Esophagus squamous epithelium (tissue), 5 donors: Measurements from ENCODE around the gene CCL23. TPM values are rescaled to one million over a fixed set of nuclear protein-coding genes. Genes with fewer than 3 reads are reported as not detected.

Source experiments
- DNase-seq: peaks from one replicate; lab custom pipeline; 2025; lab: John Stamatoyannopoulos, UW
- H3K27ac ChIP-seq, 4 donors: fragments of 200-600 bp; sonication (generic); one replicate each; pipeline ENCODE4 v1.5.1; 2016 to 2019; ENCODE audit warnings: mild to moderate bottlenecking in 1 of 4
- H3K27me3 ChIP-seq, 4 donors: fragments of 200-600 bp; sonication (generic); 1 replicate in 3 of 4; 2 replicates in 1 of 4; pipeline versions ENCODE4 v1.5.1 to v1.6.0; 2017 to 2021; ENCODE audit warnings: antibody characterized with exemption in 1 of 4
- H3K36me3 ChIP-seq, 3 donors: fragments of 200-600 bp; sonication (generic); one replicate each; pipeline ENCODE4 v1.5.1; 2016 to 2019
- H3K4me1 ChIP-seq, 3 donors: fragments of 200-600 bp; sonication (generic); one replicate each; pipeline ENCODE4 v1.5.1; 2017 to 2019
- H3K4me3 ChIP-seq, 4 donors: fragments of 200-600 bp; sonication (generic); 1 replicate in 3 of 4; 2 replicates in 1 of 4; pipeline ENCODE4 v1.5.1; 2016 to 2019; ENCODE audit warnings: mild to moderate bottlenecking in 2 of 4, moderate library complexity in 1 of 4
- H3K9me3 ChIP-seq, 3 donors: fragments of 200-600 bp; sonication (generic); one replicate each; pipeline ENCODE4 v1.5.1; 2016 to 2019
- POLR2A ChIP-seq, 4 donors: fragments of 450-650 bp; IDR thresholded peaks; one replicate each; pipeline ENCODE4 v1.6.1; 2017; ENCODE audit warnings: antibody characterized with exemption in 4 of 4, mild to moderate bottlenecking in 4 of 4, moderate library complexity in 3 of 4
- WGBS, 2 donors: methylation state at CpG; one replicate each; pipeline ENCODE4 v1.1.5; 2018; 5-methylcytosine and 5-hydroxymethylcytosine counted together
- intact Hi-C: fragments of 100-400 bp; cut with DNase I; formaldehyde crosslinking; loops from one replicate; pipeline ENCODE4 v1.15.0; 2022
- total RNA-seq, 4 donors: library from RNA; depleted of rRNA; stranded (reverse); fragments of >200 nt; gene quantifications; one replicate each; pipeline ENCODE4 v1.1.0, GENCODE V29; 2016
- TF ChIP-seq, protein P1 (sequence below), 6 experiments: fragments of 450-650 bp in 4 of 6; fragments of 200-600 bp in 2 of 6; sonication (generic) in 2 of 6; IDR thresholded peaks; one replicate each; pipeline ENCODE4 v1.5.1; 2016 to 2019; ENCODE audit warnings: antibody characterized with exemption in 6 of 6, mild to moderate bottlenecking in 4 of 6, moderate library complexity in 4 of 6
- donor health status: DM: yes; HTN: yes; CAD: no.

CCL23 gene
- total RNA-seq, 4 donors from 2014 or later = 2.0 to 13.4 (median 3.4) TPM

DNA sequence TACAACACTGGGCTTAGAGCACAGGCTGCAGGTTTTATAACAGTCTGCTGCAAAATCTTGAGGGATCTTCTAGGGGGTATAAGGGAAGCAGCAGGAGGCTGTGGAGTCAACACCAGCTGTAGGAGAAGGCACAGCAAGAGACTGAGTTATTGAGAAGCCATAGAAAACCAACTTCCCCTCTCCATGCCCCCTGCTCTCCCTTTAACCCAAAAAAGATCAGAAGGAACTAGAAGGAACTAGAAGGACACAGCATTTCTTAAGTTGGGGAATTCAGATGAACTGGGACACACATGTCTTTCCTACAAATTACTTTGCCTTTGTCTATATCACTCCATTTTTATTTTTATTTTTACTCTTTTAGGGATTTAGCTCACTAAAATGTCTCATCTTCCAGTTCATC is 40.1 kb upstream of the CCL23 start:
- H3K27ac ChIP-seq = no peak overlapping the region
- intact Hi-C loops = no loop called here
- no peaks in the 10 kb centered on the region for H3K4me1 ChIP-seq
- no peak overlapping the region for H3K4me3 ChIP-seq
- no peak for DNase-seq
- TF ChIP-seq, protein P1, sequence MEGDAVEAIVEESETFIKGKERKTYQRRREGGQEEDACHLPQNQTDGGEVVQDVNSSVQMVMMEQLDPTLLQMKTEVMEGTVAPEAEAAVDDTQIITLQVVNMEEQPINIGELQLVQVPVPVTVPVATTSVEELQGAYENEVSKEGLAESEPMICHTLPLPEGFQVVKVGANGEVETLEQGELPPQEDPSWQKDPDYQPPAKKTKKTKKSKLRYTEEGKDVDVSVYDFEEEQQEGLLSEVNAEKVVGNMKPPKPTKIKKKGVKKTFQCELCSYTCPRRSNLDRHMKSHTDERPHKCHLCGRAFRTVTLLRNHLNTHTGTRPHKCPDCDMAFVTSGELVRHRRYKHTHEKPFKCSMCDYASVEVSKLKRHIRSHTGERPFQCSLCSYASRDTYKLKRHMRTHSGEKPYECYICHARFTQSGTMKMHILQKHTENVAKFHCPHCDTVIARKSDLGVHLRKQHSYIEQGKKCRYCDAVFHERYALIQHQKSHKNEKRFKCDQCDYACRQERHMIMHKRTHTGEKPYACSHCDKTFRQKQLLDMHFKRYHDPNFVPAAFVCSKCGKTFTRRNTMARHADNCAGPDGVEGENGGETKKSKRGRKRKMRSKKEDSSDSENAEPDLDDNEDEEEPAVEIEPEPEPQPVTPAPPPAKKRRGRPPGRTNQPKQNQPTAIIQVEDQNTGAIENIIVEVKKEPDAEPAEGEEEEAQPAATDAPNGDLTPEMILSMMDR (IDR thresholded peaks at IDR 0.05) = no peak
- no peak for TF ChIP-seq POLR2A (IDR thresholded peaks at IDR 0.05)
- no peaks in the 10 kb centered on the region for H3K27me3 ChIP-seq
- H3K9me3 ChIP-seq = no peaks in the 10 kb centered on the region
- no peaks in the 10 kb centered on the region for H3K36me3 ChIP-seq

DNA sequence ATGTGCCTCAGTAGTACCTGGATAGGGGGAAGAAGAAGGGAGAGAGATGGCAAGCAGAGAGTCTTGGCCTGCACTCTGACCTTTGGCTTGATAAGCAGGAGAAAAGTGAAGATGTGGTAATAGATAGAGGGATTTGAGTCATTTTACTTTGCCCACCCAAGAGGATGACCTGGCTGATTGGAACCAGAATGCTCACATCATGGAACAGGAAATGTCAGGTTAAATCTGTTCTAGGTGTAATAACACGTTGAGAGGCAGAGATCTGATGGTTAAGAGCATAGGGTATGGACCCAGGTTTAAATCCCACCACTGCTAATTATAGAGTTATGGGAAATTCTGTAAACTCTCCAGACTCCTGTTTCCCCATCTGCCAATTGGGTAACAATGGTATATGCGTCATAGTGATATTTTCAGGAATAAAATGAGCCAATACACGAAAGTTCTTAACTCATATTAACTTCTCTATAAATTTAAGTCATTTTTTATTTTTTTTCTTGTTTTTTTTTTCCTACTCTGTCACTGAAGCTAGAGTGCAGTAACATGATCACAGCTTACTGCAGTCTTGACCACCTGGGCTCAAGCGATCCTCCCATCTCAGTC is 38.2 kb upstream of the CCL23 start:
- TF ChIP-seq POLR2A (IDR thresholded peaks at IDR 0.05) = no peak
- TF ChIP-seq, protein P1 (IDR thresholded peaks at IDR 0.05) = no peak
- Histone ChIP-seq H3K4me3 (no peak overlapping the region), H3K4me1 (no peaks in the 10 kb centered on the region), H3K27ac (no peak overlapping the region), H3K36me3 (no peaks in the 10 kb centered on the region), H3K9me3 (no peaks in the 10 kb centered on the region), H3K27me3 (no peaks in the 10 kb centered on the region)
- WGBS, 2 donors = 60 to 77% methylated on average over 4 of the region's 4 CpGs
- no peak for DNase-seq
- intact Hi-C loops = no loop called here

GRCh38 chr17:36055171-36055570 is 37.4 kb upstream of the CCL23 start:
- Histone ChIP-seq H3K4me1 (no peaks in the 10 kb centered on the region), H3K27ac (no peak overlapping the region), H3K4me3 (no peak overlapping the region), H3K36me3 (no peaks in the 10 kb centered on the region), H3K27me3 (no peaks in the 10 kb centered on the region), H3K9me3 (no peaks in the 10 kb centered on the region)
- 77 to 83% methylated on average over 2 of the region's 2 CpGs for WGBS, 2 donors
- intact Hi-C loops = no loop called here
- no peak for DNase-seq
- no peak for TF ChIP-seq POLR2A (IDR thresholded peaks at IDR 0.05)
- TF ChIP-seq, protein P1 (IDR thresholded peaks at IDR 0.05) = no peak

DNA sequence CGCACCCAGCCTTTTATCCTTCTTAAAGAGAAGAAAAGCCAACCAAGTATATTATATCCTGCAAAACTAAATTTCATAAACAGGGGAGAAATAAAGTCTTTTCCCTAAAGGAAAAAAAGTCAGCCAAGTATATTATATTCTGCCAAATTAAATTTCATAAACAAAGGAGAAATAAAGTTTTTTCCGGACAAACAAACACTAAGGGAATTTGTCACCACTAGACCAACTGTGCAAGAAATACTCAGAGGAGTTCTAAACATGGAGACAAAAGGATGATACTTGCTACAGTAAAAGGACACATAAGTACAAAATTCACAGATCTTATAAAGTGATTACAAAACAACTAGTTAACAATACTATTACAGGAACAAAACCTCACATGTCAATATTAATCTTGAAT is 31.9 kb upstream of the CCL23 start:
- WGBS, 2 donors = 97 to 98% methylated on average over 2 of the region's 2 CpGs
- H3K4me3 ChIP-seq = no peak overlapping the region

DNA sequence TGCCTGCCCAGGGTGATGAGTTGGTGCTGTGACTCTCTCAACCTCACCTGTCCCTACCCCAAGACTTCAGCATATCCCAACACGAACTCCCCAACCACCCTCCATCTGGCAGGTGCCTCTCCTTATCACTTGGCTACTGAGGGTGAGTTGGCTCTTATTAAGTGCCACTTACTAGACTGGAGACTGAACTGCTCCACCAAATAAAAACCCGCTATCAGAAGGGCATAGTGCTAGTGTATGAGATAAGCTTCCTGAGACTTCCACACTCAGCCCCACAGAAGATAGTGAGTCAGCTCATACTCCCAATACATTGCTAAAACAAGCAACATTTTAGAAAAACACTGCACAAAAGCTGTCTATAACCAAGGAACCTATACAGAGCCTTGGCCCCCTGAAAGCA is 30.3 kb upstream of the CCL23 start:
- WGBS, 2 donors = 60 to 75% methylated on average over 1 to 2 of the region's 2 CpGs
- peaks cover 0 to 18% (median 9%) of the 10 kb centered on the region in 3 donors for H3K9me3 ChIP-seq
- no peak for DNase-seq
- no peak overlapping the region for H3K4me3 ChIP-seq
- no peak overlapping the region for H3K27ac ChIP-seq
- intact Hi-C loops = no loop called here
- no peak for TF ChIP-seq POLR2A (IDR thresholded peaks at IDR 0.05)
- TF ChIP-seq, protein P1 (IDR thresholded peaks at IDR 0.05) = no peak
- H3K27me3 ChIP-seq = peaks cover 0 to 19% (median 0%) of the 10 kb centered on the region in 4 donors
- H3K36me3 ChIP-seq = no peaks in the 10 kb centered on the region
- no peaks in the 10 kb centered on the region for H3K4me1 ChIP-seq

More for the DNA sequence above, 31.9 kb upstream of the CCL23 start:
- no peaks in the 10 kb centered on the region for H3K36me3 ChIP-seq
- no peak for DNase-seq
- peaks cover 0 to 19% (median 0%) of the 10 kb centered on the region in 4 donors for H3K27me3 ChIP-seq
- no peaks in the 10 kb centered on the region for H3K4me1 ChIP-seq
- intact Hi-C loops = no loop called here
- no peak for TF ChIP-seq POLR2A (IDR thresholded peaks at IDR 0.05)
- H3K9me3 ChIP-seq = peaks cover 0 to 18% (median 9%) of the 10 kb centered on the region in 3 donors
- no peak overlapping the region for H3K27ac ChIP-seq
